A673 (cell line): ENCODE data around the gene ZNF593OS. TPM values are rescaled to one million over a fixed set of nuclear protein-coding genes. Genes with fewer than 3 reads are reported as not detected.

ENCODE experiments used
- BruUV-seq: library from RNA; stranded (reverse); fragments of 400-500 nt; replicated peaks from 2 replicates; lab custom pipeline; 2021; lab: Mats Ljungman, UMichigan
- CTCF ChIA-PET: fragments of 300-600 bp; sonication (Branson Sonifier 250); formaldehyde crosslinking; loops from one replicate; lab custom pipeline; 2022; ENCODE audit warnings: antibody characterized with exemption; lab: Charles Lee
- POLR2A ChIA-PET: fragments of 300-600 bp; sonication (Branson Sonifier 250); formaldehyde crosslinking; loops from one replicate; lab custom pipeline; 2022; ENCODE audit warnings: antibody characterized with exemption; ENCODE audit not compliant: low non-redundant PET; lab: Charles Lee
- DNase-seq: peaks from one replicate; pipeline ENCODE4 v3.0.0-alpha.2; 2015; ENCODE audit warnings: low spot score
- H3K27ac ChIP-seq: fragments of 200-600 bp; sonication (generic); 2 replicates; pipeline ENCODE4 v1.5.1; 2016; ENCODE audit warnings: mixed run types, low read depth, mild to moderate bottlenecking, mixed read lengths, antibody characterized with exemption, low read length; ENCODE audit not compliant: poor library complexity, severe bottlenecking
- H3K27me3 ChIP-seq: fragments of 200-600 bp; sonication (generic); replicated peaks from 2 replicates; pipeline ENCODE4 v1.6.1; 2017; ENCODE audit warnings: mixed run types, low read depth, mild to moderate bottlenecking, mixed read lengths, antibody characterized with exemption, low read length; ENCODE audit not compliant: insufficient read depth, poor library complexity
- H3K36me3 ChIP-seq: fragments of 200-600 bp; sonication (generic); 2 replicates; pipeline ENCODE4 v1.6.1; 2016; ENCODE audit warnings: mixed run types, mild to moderate bottlenecking, mixed read lengths, antibody characterized with exemption, low read length; ENCODE audit not compliant: insufficient read depth, poor library complexity, severe bottlenecking
- H3K4me1 ChIP-seq: fragments of 200-600 bp; sonication (generic); 2 replicates; pipeline ENCODE4 v1.6.1; 2017; ENCODE audit warnings: mixed run types, mild to moderate bottlenecking, mixed read lengths, antibody characterized with exemption, low read length; ENCODE audit not compliant: insufficient read depth, poor library complexity, severe bottlenecking
- H3K4me3 ChIP-seq: fragments of 200-600 bp; sonication (generic); 2 replicates; pipeline ENCODE4 v1.5.1; 2016; ENCODE audit warnings: low read depth, mixed run types, mild to moderate bottlenecking, mixed read lengths, low read length; ENCODE audit not compliant: poor library complexity, severe bottlenecking
- H3K9me3 ChIP-seq: fragments of 200-600 bp; sonication (generic); 2 replicates; pipeline ENCODE4 v1.6.1; 2016; ENCODE audit warnings: mixed run types, low read depth, mild to moderate bottlenecking, mixed read lengths, antibody characterized with exemption, low read length; ENCODE audit not compliant: poor library complexity, severe bottlenecking
- EZH2 ChIP-seq: fragments of 200-600 bp; sonication (generic); IDR thresholded peaks from 2 replicates; pipeline ENCODE4 v1.6.1; 2017; ENCODE audit warnings: borderline replicate concordance, low read depth, mild to moderate bottlenecking, mixed read lengths, antibody characterized with exemption, low read length; ENCODE audit not compliant: poor library complexity, severe bottlenecking
- intact Hi-C: fragments of 100-400 bp; cut with micrococcal nuclease; formaldehyde crosslinking; loops from one replicate; pipeline ENCODE4 v1.10.0; 2022; ENCODE audit not compliant: unreplicated experiment
- total RNA-seq: library from RNA; stranded (reverse); gene quantifications from 2 replicates; pipeline ENCODE4 v1.2.3, GENCODE V29; 2021
- TF ChIP-seq, protein P1 (sequence below): fragments of 300-800, 200-600 bp; sonication (generic); conservative IDR thresholded peaks from 2 replicates; pipeline ENCODE4 v1.5.1; 2017; ENCODE audit warnings: low read depth, mild to moderate bottlenecking, antibody characterized with exemption, low read length, moderate library complexity, mixed read lengths

ZNF593OS gene
- total RNA-seq, 1 experiment from 2014 or later: not detected

DNA sequence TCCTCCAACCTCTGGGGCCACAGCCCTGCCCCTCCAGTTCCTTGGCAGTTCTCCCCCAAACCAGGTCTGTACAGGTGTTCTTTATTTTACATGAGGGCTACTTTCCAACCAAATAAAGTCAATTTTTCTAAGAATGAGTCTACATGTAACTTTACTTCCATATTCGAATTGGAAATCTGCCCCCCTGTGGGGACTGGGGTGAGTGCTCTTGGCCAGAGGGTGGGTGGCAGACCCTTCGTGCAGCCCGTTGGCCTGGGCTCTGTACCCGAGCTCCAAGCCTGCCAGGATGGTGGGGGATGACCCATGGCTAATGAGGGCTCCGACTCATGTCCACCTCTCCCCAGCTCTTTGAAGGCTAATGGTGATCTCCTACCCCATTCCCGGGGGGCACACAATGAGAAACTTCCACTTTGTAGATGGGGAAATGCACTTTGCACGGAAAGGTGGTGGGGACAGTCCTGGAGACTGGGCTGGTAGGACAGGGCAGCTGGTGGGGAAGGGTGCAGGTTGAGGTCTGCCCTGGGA is 18.2 kb upstream of the ZNF593OS start:
- no peaks in the 10 kb centered on the region for H3K4me1 ChIP-seq
- H3K9me3 ChIP-seq: no peaks in the 10 kb centered on the region
- intact Hi-C loops: no loop called here
- no TSS peak for BruUV-seq
- no peak overlapping the region for H3K4me3 ChIP-seq
- no peaks in the 10 kb centered on the region for H3K27me3 ChIP-seq
- no peaks in the 10 kb centered on the region for H3K36me3 ChIP-seq
- DNase-seq: no peak
- POLR2A ChIA-PET: no interaction called here
- H3K27ac ChIP-seq: no peak overlapping the region
- no peak for TF ChIP-seq EZH2
- TF ChIP-seq, protein P1, sequence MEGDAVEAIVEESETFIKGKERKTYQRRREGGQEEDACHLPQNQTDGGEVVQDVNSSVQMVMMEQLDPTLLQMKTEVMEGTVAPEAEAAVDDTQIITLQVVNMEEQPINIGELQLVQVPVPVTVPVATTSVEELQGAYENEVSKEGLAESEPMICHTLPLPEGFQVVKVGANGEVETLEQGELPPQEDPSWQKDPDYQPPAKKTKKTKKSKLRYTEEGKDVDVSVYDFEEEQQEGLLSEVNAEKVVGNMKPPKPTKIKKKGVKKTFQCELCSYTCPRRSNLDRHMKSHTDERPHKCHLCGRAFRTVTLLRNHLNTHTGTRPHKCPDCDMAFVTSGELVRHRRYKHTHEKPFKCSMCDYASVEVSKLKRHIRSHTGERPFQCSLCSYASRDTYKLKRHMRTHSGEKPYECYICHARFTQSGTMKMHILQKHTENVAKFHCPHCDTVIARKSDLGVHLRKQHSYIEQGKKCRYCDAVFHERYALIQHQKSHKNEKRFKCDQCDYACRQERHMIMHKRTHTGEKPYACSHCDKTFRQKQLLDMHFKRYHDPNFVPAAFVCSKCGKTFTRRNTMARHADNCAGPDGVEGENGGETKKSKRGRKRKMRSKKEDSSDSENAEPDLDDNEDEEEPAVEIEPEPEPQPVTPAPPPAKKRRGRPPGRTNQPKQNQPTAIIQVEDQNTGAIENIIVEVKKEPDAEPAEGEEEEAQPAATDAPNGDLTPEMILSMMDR: no peak
- CTCF ChIA-PET: interaction anchor here (0.9 to 1.0 kb wide), 2 partner anchors 44 to 132 kb away, joined by 3 to 4 read pairs; partner anchors contain the start of gene CEP85

DNA sequence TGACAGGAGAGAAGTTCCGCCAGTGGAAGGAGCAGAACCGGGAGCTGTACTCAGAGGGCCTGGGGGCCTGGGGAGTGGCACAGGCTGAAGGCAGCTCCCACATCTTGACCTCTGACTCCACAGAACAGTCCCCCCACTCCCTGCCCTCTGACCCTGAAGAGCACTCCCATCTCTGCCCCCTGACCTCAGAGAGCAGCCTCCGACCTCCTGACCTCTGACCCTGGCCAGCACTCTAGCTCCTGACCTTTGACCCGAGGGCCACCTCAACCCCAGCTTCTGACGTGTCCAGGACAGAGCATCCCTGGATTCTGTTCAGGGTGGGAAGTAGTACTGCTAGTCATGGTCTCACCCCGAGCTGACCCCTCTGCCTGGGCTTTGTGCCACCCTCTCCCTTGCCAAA is 17.7 kb upstream of the ZNF593OS start:
- no peak for DNase-seq
- ChIA-PET CTCF (no interaction called here), POLR2A (no interaction called here)
- no peaks in the 10 kb centered on the region for H3K27me3 ChIP-seq
- intact Hi-C loops: no loop called here
- BruUV-seq: no TSS peak
- no peaks in the 10 kb centered on the region for H3K9me3 ChIP-seq
- TF ChIP-seq, protein P1: no peak
- no peak for TF ChIP-seq EZH2
- H3K4me1 ChIP-seq: no peaks in the 10 kb centered on the region
- no peak overlapping the region for H3K27ac ChIP-seq
- no peaks in the 10 kb centered on the region for H3K36me3 ChIP-seq
- H3K4me3 ChIP-seq: no peak overlapping the region

DNA sequence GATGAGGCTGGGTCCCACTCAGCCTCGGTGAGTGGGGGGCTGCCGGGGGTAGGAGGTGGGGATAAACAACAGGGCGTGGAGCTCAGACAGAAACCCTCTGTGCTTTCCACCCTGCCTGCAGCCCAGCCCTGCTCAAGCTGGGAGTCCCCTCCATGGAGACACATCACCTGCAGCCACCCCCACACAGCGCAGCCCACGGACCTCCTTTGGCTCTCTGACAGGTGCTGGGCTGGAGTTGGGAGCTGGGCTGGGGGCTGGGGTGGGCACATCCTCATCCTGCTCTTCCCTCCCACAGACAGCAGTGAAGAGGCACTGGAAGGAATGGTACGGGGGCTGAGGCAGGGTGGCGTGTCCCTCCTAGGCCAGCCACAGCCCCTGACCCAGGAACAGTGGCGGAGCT is 16.8 kb upstream of the ZNF593OS start:
- Histone ChIP-seq H3K36me3 (no peaks in the 10 kb centered on the region), H3K9me3 (no peaks in the 10 kb centered on the region), H3K27me3 (no peaks in the 10 kb centered on the region), H3K4me1 (no peaks in the 10 kb centered on the region), H3K4me3 (no peak overlapping the region), H3K27ac (no peak overlapping the region)
- BruUV-seq: no TSS peak
- ChIA-PET CTCF (no interaction called here), POLR2A (no interaction called here)
- intact Hi-C loops: no loop called here
- TF ChIP-seq, protein P1: no peak
- no peak for TF ChIP-seq EZH2
- DNase-seq: no peak
